Spleen (tissue), 7 donors: ENCODE measurements around the gene PIP4P1.

Source experiments
- CTCF ChIP-seq, 11 experiments: fragments of 200-600 bp in 7 of 11; fragments of 450-650 bp in 4 of 11; sonication (generic) in 4 of 11; IDR thresholded peaks in 8 of 11; conservative IDR thresholded peaks in 3 of 11; 1 replicate in 7 of 11; 2 replicates in 4 of 11; pipeline versions ENCODE4 v1.4.0 to v1.8.0; 2016 to 2021; ENCODE audit warnings: antibody characterized with exemption in 11 of 11, inconsistent platforms in 4 of 11, mild to moderate bottlenecking in 1 of 11
- POLR2AphosphoS5 ChIP-seq, 3 donors: sonication (generic); formaldehyde crosslinking; IDR thresholded peaks; one replicate each; pipeline ENCODE4 v1.5.1; 2017; ENCODE audit warnings: antibody characterized with exemption in 3 of 3
- donor health status: DM: no; HTN: no; CAD: no; lungs with moderate emphysema.
- donor health status: DM: no; HTN: no; CAD: no.
- donor health status: DM: no; HTN: no; CAD: no.

- TF ChIP-seq CTCF (IDR thresholded peaks at IDR 0.05 in 8 of 11, conservative IDR thresholded peaks at IDR 0.05 in 3 of 11) (no peak), POLR2AphosphoS5 (IDR thresholded peaks at IDR 0.05) (no peak)
Observed at GRCh38 chr14:20487396-20487725, 26.1 kb upstream of the PIP4P1 start.
